Liver (tissue), 9 donors: Measurements from ENCODE around the gene TMEM117. TPM values are rescaled to one million over a fixed set of nuclear protein-coding genes. Genes with fewer than 3 reads are reported as not detected.

ENCODE experiments used
- DNase-seq: peaks from one replicate; pipeline ENCODE4 v3.0.0-alpha.2; 2017; ENCODE audit warnings: low spot score
- H3K27ac ChIP-seq, 2 donors: one replicate each; pipeline ENCODE4 v1.7.0; 2013; ENCODE audit warnings: inconsistent platforms in 2 of 2, low read length in 2 of 2, control low read depth in 1 of 2, low read depth in 1 of 2, mild to moderate bottlenecking in 1 of 2
- H3K27me3 ChIP-seq, 4 donors: one replicate each; pipeline versions ENCODE4 v1.6.1 to v1.7.0; 2013; ENCODE audit warnings: low read length in 3 of 4, inconsistent platforms in 1 of 4, mild to moderate bottlenecking in 1 of 4, moderate library complexity in 1 of 4; ENCODE audit not compliant: control insufficient read depth in 4 of 4, insufficient read depth in 4 of 4
- H3K36me3 ChIP-seq, 4 donors: one replicate each; pipeline versions ENCODE4 v1.6.1 to v1.7.0; 2013; ENCODE audit warnings: low read length in 3 of 4, mild to moderate bottlenecking in 3 of 4, low read depth in 1 of 4, moderate library complexity in 1 of 4; ENCODE audit not compliant: control insufficient read depth in 4 of 4, insufficient read depth in 3 of 4
- H3K4me1 ChIP-seq, 4 donors: one replicate each; pipeline versions ENCODE4 v1.6.1 to v1.7.0; 2013; ENCODE audit warnings: low read length in 3 of 4, mild to moderate bottlenecking in 3 of 4, moderate library complexity in 1 of 4; ENCODE audit not compliant: control insufficient read depth in 4 of 4, insufficient read depth in 4 of 4
- H3K4me3 ChIP-seq, 3 donors: one replicate each; pipeline versions ENCODE4 v1.6.1 to v1.7.0; 2013; ENCODE audit warnings: low read length in 3 of 3, control low read depth in 1 of 3, low read depth in 1 of 3, mild to moderate bottlenecking in 1 of 3
- H3K9ac ChIP-seq, 2 donors: one replicate each; pipeline ENCODE4 v1.7.0; 2013; ENCODE audit warnings: low read length in 2 of 2, mild to moderate bottlenecking in 2 of 2, moderate library complexity in 2 of 2, control low read depth in 1 of 2, low read depth in 1 of 2
- H3K9me3 ChIP-seq, 4 donors: one replicate each; pipeline versions ENCODE4 v1.6.1 to v1.7.0; 2013; ENCODE audit warnings: low read length in 3 of 4; ENCODE audit not compliant: control insufficient read depth in 4 of 4
- EGR1 ChIP-seq, 2 donors: IDR thresholded peaks; 2 replicates each; pipeline ENCODE4 v1.6.1; 2016 to 2018; ENCODE audit warnings: antibody characterized with exemption in 2 of 2, low read depth in 2 of 2
- FOXA1 ChIP-seq: IDR thresholded peaks from 2 replicates; pipeline ENCODE4 v1.6.1; 2016; ENCODE audit warnings: antibody characterized with exemption
- FOXA2 ChIP-seq: IDR thresholded peaks from 2 replicates; pipeline ENCODE4 v1.6.1; 2016; ENCODE audit warnings: antibody characterized with exemption
- GABPA ChIP-seq, 2 donors: IDR thresholded peaks in 1 of 2; conservative IDR thresholded peaks in 1 of 2; 2 replicates each; pipeline ENCODE4 v1.6.1; 2016; ENCODE audit warnings: antibody characterized with exemption in 2 of 2, mild to moderate bottlenecking in 1 of 2, moderate library complexity in 1 of 2
- HNF4A ChIP-seq, 2 donors: conservative IDR thresholded peaks; 2 replicates each; pipeline ENCODE4 v1.6.1; 2016; ENCODE audit warnings: antibody characterized with exemption in 2 of 2, mild to moderate bottlenecking in 2 of 2
- HNF4G ChIP-seq: IDR thresholded peaks from 2 replicates; pipeline ENCODE4 v1.6.1; 2016; ENCODE audit warnings: antibody characterized with exemption
- JUND ChIP-seq, 2 donors: IDR thresholded peaks; 2 replicates each; pipeline ENCODE4 v1.6.1; 2016; ENCODE audit warnings: antibody characterized with exemption in 2 of 2
- MAX ChIP-seq: IDR thresholded peaks from 2 replicates; pipeline ENCODE4 v1.6.1; 2016; ENCODE audit warnings: antibody characterized with exemption
- NR2F2 ChIP-seq: IDR thresholded peaks from 2 replicates; pipeline ENCODE4 v1.6.1; 2016; ENCODE audit warnings: antibody characterized with exemption
- RAD21 ChIP-seq, 2 donors: IDR thresholded peaks; 2 replicates each; pipeline ENCODE4 v1.6.1; 2016; ENCODE audit warnings: antibody characterized with exemption in 2 of 2, mild to moderate bottlenecking in 2 of 2
- REST ChIP-seq: IDR thresholded peaks from 2 replicates; pipeline ENCODE4 v1.6.1; 2016; ENCODE audit warnings: antibody characterized with exemption, mild to moderate bottlenecking
- RXRA ChIP-seq, 2 donors: IDR thresholded peaks; 2 replicates each; pipeline ENCODE4 v1.6.1; 2017 to 2018; ENCODE audit warnings: antibody characterized with exemption in 2 of 2, mild to moderate bottlenecking in 1 of 2
- SP1 ChIP-seq: IDR thresholded peaks from 2 replicates; pipeline ENCODE4 v1.6.1; 2018; ENCODE audit warnings: antibody characterized with exemption, mild to moderate bottlenecking
- YY1 ChIP-seq: IDR thresholded peaks from 2 replicates; pipeline ENCODE4 v1.6.1; 2016; ENCODE audit warnings: antibody characterized with exemption, mild to moderate bottlenecking
- WGBS: extraction: QIAGEN DNeasy Blood & Tissue Kit; methylation state at CpG from one replicate; pipeline ENCODE4 v1.1.7; 2013; 5-methylcytosine and 5-hydroxymethylcytosine counted together
- polyA plus RNA-seq, 2 donors: library from polyadenylated mRNA; stranded (reverse) in 1 of 2; unstranded in 1 of 2; fragments of 200-250 nt in 1 of 2; fragments of >200 nt in 1 of 2; fragmentation: Nextera tagmentation in 1 of 2; extraction: Ambion mirVana in 1 of 2; gene quantifications; one replicate each; pipeline versions ENCODE4 v1.2.1 to v1.2.3, GENCODE V29; 2013 to 2015
- total RNA-seq, 2 donors: library from RNA; depleted of rRNA; stranded (reverse); fragments of >200 nt; gene quantifications; one replicate each; pipeline ENCODE4 v1.2.3, GENCODE V29; 2014
- TF ChIP-seq, protein P1 (sequence below): IDR thresholded peaks from 2 replicates; pipeline ENCODE4 v1.6.1; 2016; ENCODE audit warnings: antibody characterized with exemption
- TF ChIP-seq, protein P2 (sequence below): IDR thresholded peaks from 2 replicates; pipeline ENCODE4 v1.6.1; 2016; ENCODE audit warnings: antibody characterized with exemption
- TF ChIP-seq, protein P3 (sequence below): fragments of 150-350 bp; IDR thresholded peaks from 2 replicates; pipeline ENCODE4 v1.5.1; 2017; ENCODE audit warnings: improper control_type of control experiment, low read depth, low read length; ENCODE audit not compliant: missing input control
- donor health status: healthy.
- donor health status: healthy.
- donor health status: healthy.
- donor health status: healthy.
- donor health status: healthy.

Gene TMEM117
- total and polyA plus RNA-seq, 4 donors, result 2.0 to 5.9 (median 3.9) TPM

DNA sequence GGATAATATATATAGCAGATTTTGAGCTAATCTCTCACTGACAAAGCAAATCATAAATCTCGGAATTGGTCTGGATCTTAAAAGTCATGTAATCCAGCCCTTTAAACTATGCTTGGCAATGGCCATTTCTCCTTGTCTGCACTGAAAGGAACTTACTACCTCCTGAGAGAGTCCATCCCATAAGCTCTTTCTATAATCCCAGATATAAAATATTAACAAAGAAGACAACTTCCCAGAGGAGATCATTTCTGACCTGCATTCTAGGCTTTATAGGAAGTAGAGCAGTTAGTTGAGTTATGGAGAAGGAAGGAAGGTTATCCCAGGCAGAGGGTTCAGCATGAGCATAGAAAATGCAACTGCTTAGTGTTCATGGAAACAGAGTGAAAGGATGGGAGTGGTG, 99.7 kb downstream of the TMEM117 start:
- 97% methylated on average over 1 of the region's 1 CpG for WGBS
- Histone ChIP-seq H3K9me3 (no peaks in the 10 kb centered on the region), H3K9ac (no peak overlapping the region), H3K27me3 (no peaks in the 10 kb centered on the region), H3K4me1 (no peaks in the 10 kb centered on the region), H3K4me3 (no peak overlapping the region), H3K27ac (no peak overlapping the region), H3K36me3 (no peaks in the 10 kb centered on the region)
- DNase-seq, result no peak
- TF ChIP-seq SP1, result no peak
- no peak for TF ChIP-seq GABPA (IDR thresholded peaks at IDR 0.05 in 1 of 2, conservative IDR thresholded peaks at IDR 0.05 in 1 of 2)
- no peak for TF ChIP-seq EGR1 (IDR thresholded peaks at IDR 0.05; ENCODE audit: low read depth in 2 of 2)

GRCh38 chr12:43937947-43938346, 102.1 kb downstream of the TMEM117 start:
- H3K4me1 ChIP-seq, result no peaks in the 10 kb centered on the region
- no peaks in the 10 kb centered on the region for H3K9me3 ChIP-seq
- H3K4me3 ChIP-seq, result no peak overlapping the region
- H3K27ac ChIP-seq, result no peak overlapping the region
- WGBS, result 83% methylated on average over 2 of the region's 2 CpGs
- H3K27me3 ChIP-seq, result no peaks in the 10 kb centered on the region
- no peak for DNase-seq
- H3K36me3 ChIP-seq, result no peaks in the 10 kb centered on the region
- no peak overlapping the region for H3K9ac ChIP-seq
- no peak for TF ChIP-seq HNF4A (conservative IDR thresholded peaks at IDR 0.05)
- no peak for TF ChIP-seq HNF4G
- no peak for TF ChIP-seq NR2F2
- no peak for TF ChIP-seq JUND (IDR thresholded peaks at IDR 0.05)
- no peak for TF ChIP-seq YY1
- TF ChIP-seq FOXA2, result no peak
- no peak for TF ChIP-seq SP1
- no peak for TF ChIP-seq REST
- no peak for TF ChIP-seq EGR1 (IDR thresholded peaks at IDR 0.05; ENCODE audit: low read depth in 2 of 2)
- TF ChIP-seq, protein P1, sequence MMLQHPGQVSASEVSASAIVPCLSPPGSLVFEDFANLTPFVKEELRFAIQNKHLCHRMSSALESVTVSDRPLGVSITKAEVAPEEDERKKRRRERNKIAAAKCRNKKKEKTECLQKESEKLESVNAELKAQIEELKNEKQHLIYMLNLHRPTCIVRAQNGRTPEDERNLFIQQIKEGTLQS, result no peak
- TF ChIP-seq MAX, result no peak
- TF ChIP-seq FOXA1, result no peak
- TF ChIP-seq, protein P2, sequence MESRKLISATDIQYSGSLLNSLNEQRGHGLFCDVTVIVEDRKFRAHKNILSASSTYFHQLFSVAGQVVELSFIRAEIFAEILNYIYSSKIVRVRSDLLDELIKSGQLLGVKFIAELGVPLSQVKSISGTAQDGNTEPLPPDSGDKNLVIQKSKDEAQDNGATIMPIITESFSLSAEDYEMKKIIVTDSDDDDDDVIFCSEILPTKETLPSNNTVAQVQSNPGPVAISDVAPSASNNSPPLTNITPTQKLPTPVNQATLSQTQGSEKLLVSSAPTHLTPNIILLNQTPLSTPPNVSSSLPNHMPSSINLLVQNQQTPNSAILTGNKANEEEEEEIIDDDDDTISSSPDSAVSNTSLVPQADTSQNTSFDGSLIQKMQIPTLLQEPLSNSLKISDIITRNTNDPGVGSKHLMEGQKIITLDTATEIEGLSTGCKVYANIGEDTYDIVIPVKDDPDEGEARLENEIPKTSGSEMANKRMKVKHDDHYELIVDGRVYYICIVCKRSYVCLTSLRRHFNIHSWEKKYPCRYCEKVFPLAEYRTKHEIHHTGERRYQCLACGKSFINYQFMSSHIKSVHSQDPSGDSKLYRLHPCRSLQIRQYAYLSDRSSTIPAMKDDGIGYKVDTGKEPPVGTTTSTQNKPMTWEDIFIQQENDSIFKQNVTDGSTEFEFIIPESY, result no peak

GRCh38 chr12:43942379-43942778, 106.5 kb downstream of the TMEM117 start:
- no peak overlapping the region for H3K27ac ChIP-seq
- DNase-seq, result no peak
- H3K9ac ChIP-seq, result no peak overlapping the region
- H3K36me3 ChIP-seq, result no peaks in the 10 kb centered on the region
- TF ChIP-seq HNF4A (conservative IDR thresholded peaks at IDR 0.05) (no peak), RAD21 (IDR thresholded peaks at IDR 0.05) (no peak), FOXA2 (no peak), YY1 (no peak), RXRA (IDR thresholded peaks at IDR 0.05) (no peak), NR2F2 (no peak)
- TF ChIP-seq, protein P3, sequence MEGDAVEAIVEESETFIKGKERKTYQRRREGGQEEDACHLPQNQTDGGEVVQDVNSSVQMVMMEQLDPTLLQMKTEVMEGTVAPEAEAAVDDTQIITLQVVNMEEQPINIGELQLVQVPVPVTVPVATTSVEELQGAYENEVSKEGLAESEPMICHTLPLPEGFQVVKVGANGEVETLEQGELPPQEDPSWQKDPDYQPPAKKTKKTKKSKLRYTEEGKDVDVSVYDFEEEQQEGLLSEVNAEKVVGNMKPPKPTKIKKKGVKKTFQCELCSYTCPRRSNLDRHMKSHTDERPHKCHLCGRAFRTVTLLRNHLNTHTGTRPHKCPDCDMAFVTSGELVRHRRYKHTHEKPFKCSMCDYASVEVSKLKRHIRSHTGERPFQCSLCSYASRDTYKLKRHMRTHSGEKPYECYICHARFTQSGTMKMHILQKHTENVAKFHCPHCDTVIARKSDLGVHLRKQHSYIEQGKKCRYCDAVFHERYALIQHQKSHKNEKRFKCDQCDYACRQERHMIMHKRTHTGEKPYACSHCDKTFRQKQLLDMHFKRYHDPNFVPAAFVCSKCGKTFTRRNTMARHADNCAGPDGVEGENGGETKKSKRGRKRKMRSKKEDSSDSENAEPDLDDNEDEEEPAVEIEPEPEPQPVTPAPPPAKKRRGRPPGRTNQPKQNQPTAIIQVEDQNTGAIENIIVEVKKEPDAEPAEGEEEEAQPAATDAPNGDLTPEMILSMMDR, result no peak
- TF ChIP-seq, protein P2, result no peak
- no peaks in the 10 kb centered on the region for H3K9me3 ChIP-seq
- H3K4me1 ChIP-seq, result no peaks in the 10 kb centered on the region
- H3K4me3 ChIP-seq, result no peak overlapping the region
- H3K27me3 ChIP-seq, result no peaks in the 10 kb centered on the region
- WGBS, result 83% methylated on average over 2 of the region's 2 CpGs
